Upper lobe of left lung (tissue), 6 donors: ENCODE results near the gene SDCCAG8. TPM values are rescaled to one million over a fixed set of nuclear protein-coding genes. Genes with fewer than 3 reads are reported as not detected.

Experiments
- ATAC-seq, 2 donors: fragments of 200-7000 bp; cut with Tn5 transposase; one replicate each; pipeline ENCODE4 v1.9.1; 2022; ENCODE audit warnings: mild to moderate bottlenecking in 2 of 2, moderate library complexity in 2 of 2; ENCODE audit not compliant: low FRiP score in 2 of 2
- DNase-seq, 2 donors: peaks; one replicate each; pipeline ENCODE4 v3.0.0-alpha.2; 2019 to 2020
- H3K27ac ChIP-seq, 4 donors: fragments of 200-600 bp; sonication (generic); one replicate each; pipeline ENCODE4 v1.5.1; 2016 to 2019
- H3K27me3 ChIP-seq, 4 donors: fragments of 200-600 bp; sonication (generic); one replicate each; pipeline ENCODE4 v1.5.1; 2017 to 2019
- H3K36me3 ChIP-seq, 4 donors: fragments of 200-600 bp; sonication (generic); one replicate each; pipeline ENCODE4 v1.5.1; 2016 to 2019
- H3K4me1 ChIP-seq, 4 donors: fragments of 200-600 bp; sonication (generic); one replicate each; pipeline ENCODE4 v1.5.1; 2018 to 2019
- H3K4me3 ChIP-seq, 4 donors: fragments of 200-600 bp; sonication (generic); one replicate each; pipeline ENCODE4 v1.5.1; 2017 to 2019; ENCODE audit warnings: mild to moderate bottlenecking in 2 of 4, moderate library complexity in 1 of 4
- H3K9me3 ChIP-seq, 4 donors: fragments of 200-600 bp; sonication (generic); one replicate each; pipeline ENCODE4 v1.5.1; 2018 to 2019
- EP300 ChIP-seq, 4 donors: sonication (generic); formaldehyde crosslinking; IDR thresholded peaks; one replicate each; pipeline ENCODE4 v1.5.1; 2017; ENCODE audit warnings: antibody characterized with exemption in 4 of 4, control low read depth in 2 of 4
- POLR2A ChIP-seq, 4 donors: fragments of 450-650 bp; IDR thresholded peaks; one replicate each; pipeline ENCODE4 v1.5.1; 2016 to 2017; ENCODE audit warnings: antibody characterized with exemption in 4 of 4, mild to moderate bottlenecking in 2 of 4
- POLR2AphosphoS5 ChIP-seq, 2 donors: sonication (generic); formaldehyde crosslinking; IDR thresholded peaks; one replicate each; pipeline ENCODE4 v1.5.1; 2017; ENCODE audit warnings: antibody characterized with exemption in 2 of 2
- WGBS, 2 donors: methylation state at CpG; one replicate each; pipeline ENCODE4 v1.1.5; 2017 to 2018; 5-methylcytosine and 5-hydroxymethylcytosine counted together
- total RNA-seq, 6 donors: library from RNA; depleted of rRNA in 4 of 6; stranded (reverse); fragments of >200 nt in 4 of 6; gene quantifications; one replicate each; pipeline versions ENCODE4 v1.1.0 to v1.2.1, GENCODE V29; 2016 to 2021
- TF ChIP-seq, protein P1 (sequence below), 6 experiments: fragments of 450-650 bp in 4 of 6; fragments of 200-600 bp in 2 of 6; sonication (generic) in 2 of 6; IDR thresholded peaks; one replicate each; pipeline ENCODE4 v1.5.1; 2016 to 2019; ENCODE audit warnings: antibody characterized with exemption in 6 of 6
- donor health status: DM: no; HTN: no; CAD: no; lungs with moderate emphysema.
- donor health status: DM: no; HTN: yes; CAD: no; lungs with severe emphysema.

SDCCAG8 gene
- total RNA-seq, 6 donors from 2014 or later, result 52.5 to 295 (median 95.2) TPM

DNA sequence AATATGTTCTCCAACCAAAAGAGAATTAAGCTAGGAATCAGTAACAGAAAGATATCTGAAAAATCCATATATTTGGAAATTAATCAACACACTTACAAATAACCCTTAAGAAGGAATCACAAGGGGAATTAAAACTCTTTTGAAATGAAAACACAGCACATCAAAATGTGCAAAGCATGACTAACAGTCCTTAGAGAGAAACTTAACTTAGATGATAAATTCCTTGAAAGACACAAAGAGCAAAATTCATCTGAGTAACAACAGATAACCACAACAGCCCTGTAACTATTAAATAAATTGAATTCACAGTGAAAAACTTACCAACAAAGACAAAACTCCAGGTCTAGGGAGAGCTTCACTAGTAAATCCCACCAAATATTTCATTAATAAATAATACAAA, 283.8 kb downstream of the SDCCAG8 start:
- no peak for ATAC-seq
- Histone ChIP-seq H3K36me3 (peaks cover 0 to 5% (median 0%) of the 10 kb centered on the region in 4 donors), H3K4me3 (no peak overlapping the region), H3K4me1 (no peaks in the 10 kb centered on the region), H3K27ac (no peak overlapping the region), H3K9me3 (no peaks in the 10 kb centered on the region), H3K27me3 (no peaks in the 10 kb centered on the region)
- no peak for TF ChIP-seq EP300 (IDR thresholded peaks at IDR 0.05)
- TF ChIP-seq, protein P1, sequence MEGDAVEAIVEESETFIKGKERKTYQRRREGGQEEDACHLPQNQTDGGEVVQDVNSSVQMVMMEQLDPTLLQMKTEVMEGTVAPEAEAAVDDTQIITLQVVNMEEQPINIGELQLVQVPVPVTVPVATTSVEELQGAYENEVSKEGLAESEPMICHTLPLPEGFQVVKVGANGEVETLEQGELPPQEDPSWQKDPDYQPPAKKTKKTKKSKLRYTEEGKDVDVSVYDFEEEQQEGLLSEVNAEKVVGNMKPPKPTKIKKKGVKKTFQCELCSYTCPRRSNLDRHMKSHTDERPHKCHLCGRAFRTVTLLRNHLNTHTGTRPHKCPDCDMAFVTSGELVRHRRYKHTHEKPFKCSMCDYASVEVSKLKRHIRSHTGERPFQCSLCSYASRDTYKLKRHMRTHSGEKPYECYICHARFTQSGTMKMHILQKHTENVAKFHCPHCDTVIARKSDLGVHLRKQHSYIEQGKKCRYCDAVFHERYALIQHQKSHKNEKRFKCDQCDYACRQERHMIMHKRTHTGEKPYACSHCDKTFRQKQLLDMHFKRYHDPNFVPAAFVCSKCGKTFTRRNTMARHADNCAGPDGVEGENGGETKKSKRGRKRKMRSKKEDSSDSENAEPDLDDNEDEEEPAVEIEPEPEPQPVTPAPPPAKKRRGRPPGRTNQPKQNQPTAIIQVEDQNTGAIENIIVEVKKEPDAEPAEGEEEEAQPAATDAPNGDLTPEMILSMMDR (IDR thresholded peaks at IDR 0.05), result no peak
- no peak for TF ChIP-seq POLR2A (IDR thresholded peaks at IDR 0.05)
- no peak for TF ChIP-seq POLR2AphosphoS5 (IDR thresholded peaks at IDR 0.05)
- DNase-seq, result no peak

DNA sequence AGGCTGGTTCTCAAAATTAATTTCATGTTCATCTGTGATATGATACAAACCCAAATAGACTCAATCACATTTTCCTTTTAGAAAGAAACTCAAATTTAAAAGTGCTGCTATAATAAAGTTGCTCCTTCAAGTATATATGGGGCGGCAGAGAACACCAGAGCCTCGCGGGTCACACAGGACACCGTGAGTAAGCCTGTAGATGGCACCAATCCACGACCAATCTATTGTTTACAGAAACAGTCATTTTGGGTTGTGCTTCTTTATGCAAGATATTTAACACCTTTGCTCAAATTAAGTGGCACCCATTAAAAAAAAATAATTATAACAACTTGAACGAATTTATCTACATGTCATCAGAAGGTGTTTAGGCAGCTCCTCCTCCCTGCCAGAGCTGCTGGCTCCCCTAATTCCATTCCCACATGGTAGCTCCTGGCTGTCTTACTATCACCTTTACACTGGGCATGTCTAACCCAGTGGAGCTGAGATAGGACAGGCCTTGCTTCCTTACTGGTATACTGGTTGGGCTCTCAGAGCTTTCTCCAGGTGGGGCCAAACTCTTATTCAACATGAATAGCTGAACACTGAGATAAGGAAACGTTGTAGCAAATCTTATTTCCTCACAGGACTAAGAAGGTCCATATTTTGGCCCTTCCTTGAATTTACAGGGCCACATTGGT, 287.0 kb downstream of the SDCCAG8 start:
- WGBS, 2 donors, result 73 to 86% methylated on average over 7 of the region's 7 CpGs
- no peaks in the 10 kb centered on the region for H3K4me1 ChIP-seq
- DNase-seq (no peak), ATAC-seq (no peak)
- peaks cover 0 to 7% (median 0%) of the 10 kb centered on the region in 4 donors for H3K36me3 ChIP-seq
- TF ChIP-seq EP300 (IDR thresholded peaks at IDR 0.05) (no peak), POLR2AphosphoS5 (IDR thresholded peaks at IDR 0.05) (no peak), POLR2A (IDR thresholded peaks at IDR 0.05) (no peak)
- TF ChIP-seq, protein P1 (IDR thresholded peaks at IDR 0.05), result no peak
- H3K4me3 ChIP-seq, result no peak overlapping the region
- H3K9me3 ChIP-seq, result no peaks in the 10 kb centered on the region
- H3K27me3 ChIP-seq, result no peaks in the 10 kb centered on the region
- H3K27ac ChIP-seq, result no peak overlapping the region

DNA sequence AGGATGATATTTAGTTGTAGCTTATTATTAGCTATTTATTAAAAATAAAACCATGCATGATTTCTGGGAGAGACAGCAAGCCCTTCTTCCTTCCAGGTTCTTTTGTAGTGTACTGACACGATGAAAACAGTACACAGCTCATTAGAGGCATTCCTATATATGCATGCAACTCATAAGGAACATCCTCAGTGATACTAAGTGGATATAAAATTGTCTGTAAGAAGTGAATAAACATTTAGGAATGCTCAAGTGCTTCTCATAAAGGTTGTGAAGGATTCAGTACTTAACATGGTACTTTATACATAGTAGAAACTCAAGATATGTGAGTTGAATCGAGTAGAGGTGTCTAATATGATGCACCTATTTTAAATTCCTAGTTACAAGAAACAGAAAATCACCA, 287.7 kb downstream of the SDCCAG8 start:
- no peaks in the 10 kb centered on the region for H3K27me3 ChIP-seq
- H3K4me3 ChIP-seq, result no peak overlapping the region
- 86 to 87% methylated on average over 2 of the region's 2 CpGs for WGBS, 2 donors
- ATAC-seq (no peak), DNase-seq (no peak)
- H3K36me3 ChIP-seq, result peaks cover 0 to 7% (median 0%) of the 10 kb centered on the region in 4 donors
- TF ChIP-seq POLR2AphosphoS5 (IDR thresholded peaks at IDR 0.05), result no peak
- no peak for TF ChIP-seq POLR2A (IDR thresholded peaks at IDR 0.05)
- no peak for TF ChIP-seq EP300 (IDR thresholded peaks at IDR 0.05)
- TF ChIP-seq, protein P1 (IDR thresholded peaks at IDR 0.05), result no peak
- no peak overlapping the region for H3K27ac ChIP-seq
- no peaks in the 10 kb centered on the region for H3K9me3 ChIP-seq
- H3K4me1 ChIP-seq, result no peaks in the 10 kb centered on the region

DNA sequence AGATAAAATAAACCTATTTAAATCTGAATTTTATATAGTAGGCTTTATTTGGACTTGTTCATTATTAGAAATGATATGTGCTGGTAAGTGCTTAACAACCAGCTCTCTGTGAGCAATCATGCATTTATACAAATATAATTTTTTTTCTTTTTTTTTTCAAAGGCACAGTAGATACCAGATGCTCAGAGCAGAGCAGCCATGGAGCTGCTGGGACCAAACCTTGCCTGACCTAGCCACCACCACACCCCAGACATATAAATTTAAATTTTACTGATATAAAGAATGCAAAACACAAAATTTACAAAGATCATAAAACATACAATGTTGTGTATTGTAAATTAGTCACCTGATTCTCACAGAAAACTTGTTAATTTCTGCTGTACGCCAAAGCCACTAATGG, 290.6 kb downstream of the SDCCAG8 start:
- TF ChIP-seq POLR2AphosphoS5 (IDR thresholded peaks at IDR 0.05) (no peak), POLR2A (IDR thresholded peaks at IDR 0.05) (no peak), EP300 (IDR thresholded peaks at IDR 0.05) (no peak)
- TF ChIP-seq, protein P1 (IDR thresholded peaks at IDR 0.05), result no peak
- DNase-seq (no peak), ATAC-seq (no peak)
- WGBS, 2 donors, result 0% methylated on average over 1 of the region's 1 CpG
- Histone ChIP-seq H3K4me1 (no peaks in the 10 kb centered on the region), H3K4me3 (no peak overlapping the region), H3K36me3 (peaks cover 0 to 7% (median 0%) of the 10 kb centered on the region in 4 donors), H3K27ac (no peak overlapping the region), H3K27me3 (no peaks in the 10 kb centered on the region), H3K9me3 (no peaks in the 10 kb centered on the region)

DNA sequence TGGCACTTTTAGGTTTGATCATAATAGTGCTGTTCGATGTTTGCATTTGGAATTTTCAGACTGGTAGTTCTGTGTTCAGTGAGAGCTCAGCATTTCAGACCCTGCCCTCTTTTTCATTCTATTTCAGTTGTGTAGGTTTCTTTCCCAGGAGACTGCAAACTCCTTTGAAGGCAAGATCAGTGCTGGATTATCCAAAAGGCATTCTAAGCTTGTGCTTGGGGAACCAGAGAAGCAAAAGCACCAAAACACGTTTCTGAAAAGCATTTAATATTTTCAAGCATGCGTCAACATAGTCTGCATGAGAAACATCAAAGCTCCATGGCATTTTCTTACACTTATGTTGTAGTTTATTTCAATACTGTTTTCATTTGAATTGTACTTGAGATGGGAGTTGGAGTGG, 292.1 kb downstream of the SDCCAG8 start:
- WGBS, 2 donors, result 85 to 87% methylated on average over 3 of the region's 3 CpGs
- TF ChIP-seq EP300 (IDR thresholded peaks at IDR 0.05) (no peak), POLR2A (IDR thresholded peaks at IDR 0.05) (no peak), POLR2AphosphoS5 (IDR thresholded peaks at IDR 0.05) (no peak)
- TF ChIP-seq, protein P1 (IDR thresholded peaks at IDR 0.05), result no peak
- Histone ChIP-seq H3K36me3 (peaks cover 0 to 7% (median 0%) of the 10 kb centered on the region in 4 donors), H3K4me3 (no peak overlapping the region), H3K4me1 (no peaks in the 10 kb centered on the region), H3K27ac (no peak overlapping the region), H3K27me3 (no peaks in the 10 kb centered on the region), H3K9me3 (no peaks in the 10 kb centered on the region)
- no peak for ATAC-seq
- no peak for DNase-seq
